Measurements from ENCODE around the gene POU5F1. TPM values are rescaled to one million over a fixed set of nuclear protein-coding genes. Genes with fewer than 3 reads are reported as not detected.
"Not testable (repeated sequence)": the region's sequence is repeated elsewhere in the genome, so short reads cannot be mapped to it uniquely, and the experiment has no call there.

Gene POU5F1
- total RNA-seq, result 0.76 TPM

- DNase-seq (ENCODE audit: low spot score) (no peak), ATAC-seq (no peak)
- intact Hi-C loops (cut with DNase I), result no loop called here
Observed at GRCh38 chr6:31170600-31170881, at the start of gene POU5F1. Gene POU5F1, minus strand, starts transcription at chr6:31170682. Its CDS starts 62 bp downstream, at chr6:31170620.

GRCh38 chr6:31216208-31216898 lies 45.9 kb upstream of the POU5F1 start:
- ATAC-seq (peak; percentile 44), DNase-seq (ENCODE audit: low spot score) (no peak)
- intact Hi-C loops (cut with DNase I), result no loop called here

- ATAC-seq; DNase-seq (ENCODE audit: low spot score); intact Hi-C loops (cut with DNase I): not testable (repeated sequence)
Observed at GRCh38 chr6:31215216-31215615, 44.7 kb upstream of the POU5F1 start.

- no peak for DNase-seq (ENCODE audit: low spot score)
- intact Hi-C loops (cut with DNase I), result loop anchor here (5.0 kb wide), 1 partner anchor 998 kb away; no protein-coding TSS in a partner anchor
- ATAC-seq, result no peak
Observed at GRCh38 chr6:31214516-31214915, 44.0 kb upstream of the POU5F1 start.

- DNase-seq (ENCODE audit: low spot score) (no peak), ATAC-seq (no peak)
- intact Hi-C loops (cut with DNase I), result loop anchor here (5.0 kb wide), 1 partner anchor 1001 kb away; no protein-coding TSS in a partner anchor
Observed at GRCh38 chr6:31210741-31211532, 40.5 kb upstream of the POU5F1 start.

- no peak for ATAC-seq
- DNase-seq (ENCODE audit: low spot score), result no peak
- intact Hi-C loops (cut with DNase I), result loop anchor here (5.0 kb wide), 1 partner anchor 1002 kb away; no protein-coding TSS in a partner anchor
Observed at GRCh38 chr6:31210123-31210522, 39.6 kb upstream of the POU5F1 start.

- DNase-seq (ENCODE audit: low spot score) (no peak), ATAC-seq (no peak)
- intact Hi-C loops (cut with DNase I), result no loop called here
Observed at GRCh38 chr6:31209137-31209536, 38.7 kb upstream of the POU5F1 start.

GRCh38 chr6:31208506-31208905 lies 38.0 kb upstream of the POU5F1 start:
- DNase-seq (ENCODE audit: low spot score) (no peak), ATAC-seq (no peak)
- intact Hi-C loops (cut with DNase I), result no loop called here

- ATAC-seq (no peak), DNase-seq (ENCODE audit: low spot score) (no peak)
- intact Hi-C loops (cut with DNase I), result no loop called here
Observed at GRCh38 chr6:31205638-31206037, 35.2 kb upstream of the POU5F1 start.

- ATAC-seq (no peak), DNase-seq (ENCODE audit: low spot score) (no peak)
- intact Hi-C loops (cut with DNase I), result no loop called here
Observed at GRCh38 chr6:31204751-31205145, 34.3 kb upstream of the POU5F1 start.

GRCh38 chr6:31203345-31203979 lies 33.0 kb upstream of the POU5F1 start:
- intact Hi-C loops (cut with DNase I), result no loop called here
- DNase-seq (ENCODE audit: low spot score), result no peak

GRCh38 chr6:31202259-31203166 lies 32.0 kb upstream of the POU5F1 start:
- ATAC-seq (no peak), DNase-seq (ENCODE audit: low spot score) (no peak)
- intact Hi-C loops (cut with DNase I), result no loop called here

More at GRCh38 chr6:31203345-31203979, 33.0 kb upstream of the POU5F1 start:
- ATAC-seq, result peak; percentile 44

GRCh38 chr6:31199105-31199452 lies 28.6 kb upstream of the POU5F1 start:
- intact Hi-C loops (cut with DNase I), result loop anchor here (10.0 kb wide), 1 partner anchor 64 kb away; the partner anchor contains the start of gene PSORS1C2
- peak; percentile 3 for DNase-seq (ENCODE audit: low spot score)
- ATAC-seq, result not testable (repeated sequence)

- DNase-seq (ENCODE audit: low spot score), result peak; percentile 95
- peak; percentile 95 for ATAC-seq
- intact Hi-C loops (cut with DNase I), result loop anchor here (10.0 kb wide), 1 partner anchor 63 kb away; the partner anchor contains the start of gene PSORS1C2
Observed at GRCh38 chr6:31197559-31198305, 27.2 kb upstream of the POU5F1 start.

GRCh38 chr6:31196251-31197022 lies 26.0 kb upstream of the POU5F1 start:
- intact Hi-C loops (cut with DNase I), result loop anchor here (10.0 kb wide), 1 partner anchor 62 kb away; the partner anchor contains the start of gene PSORS1C2
- DNase-seq (ENCODE audit: low spot score), result peak; percentile 55
- ATAC-seq, result not testable (repeated sequence)

GRCh38 chr6:31195308-31195979 lies 25.0 kb upstream of the POU5F1 start:
- peak; percentile 49 for DNase-seq (ENCODE audit: low spot score)
- ATAC-seq, result not testable (repeated sequence)
- intact Hi-C loops (cut with DNase I), result loop anchor here (10.0 kb wide), 1 partner anchor 61 kb away; the partner anchor contains the start of gene PSORS1C2
